ENCODE data around the gene NPLOC4.
"Not testable (repeated sequence)": the region's sequence is repeated elsewhere in the genome, so short reads cannot be mapped to it uniquely, and the experiment has no call there.

Gene NPLOC4

DNA sequence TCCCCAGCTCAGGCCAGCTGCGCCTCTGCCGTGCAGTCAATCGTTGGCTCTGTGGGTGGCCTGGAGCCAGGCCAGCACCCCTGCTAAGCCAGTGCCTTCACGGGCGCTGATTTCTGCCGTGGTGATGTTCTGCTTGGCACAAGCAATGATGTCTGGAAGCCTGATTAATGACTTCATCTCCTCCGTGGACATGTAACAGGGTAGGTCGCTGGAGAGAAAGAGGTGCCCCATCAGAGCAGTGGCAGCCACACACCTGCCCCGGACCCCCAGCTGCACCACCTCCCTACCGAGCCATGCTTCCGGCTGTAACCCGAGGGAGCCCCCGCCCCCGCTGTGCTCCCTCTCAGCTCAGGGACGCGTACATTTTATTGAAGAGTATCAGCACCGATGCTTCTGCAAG, 44.8 kb upstream of the NPLOC4 start (continued):
- TF ChIP-seq, protein P1, sequence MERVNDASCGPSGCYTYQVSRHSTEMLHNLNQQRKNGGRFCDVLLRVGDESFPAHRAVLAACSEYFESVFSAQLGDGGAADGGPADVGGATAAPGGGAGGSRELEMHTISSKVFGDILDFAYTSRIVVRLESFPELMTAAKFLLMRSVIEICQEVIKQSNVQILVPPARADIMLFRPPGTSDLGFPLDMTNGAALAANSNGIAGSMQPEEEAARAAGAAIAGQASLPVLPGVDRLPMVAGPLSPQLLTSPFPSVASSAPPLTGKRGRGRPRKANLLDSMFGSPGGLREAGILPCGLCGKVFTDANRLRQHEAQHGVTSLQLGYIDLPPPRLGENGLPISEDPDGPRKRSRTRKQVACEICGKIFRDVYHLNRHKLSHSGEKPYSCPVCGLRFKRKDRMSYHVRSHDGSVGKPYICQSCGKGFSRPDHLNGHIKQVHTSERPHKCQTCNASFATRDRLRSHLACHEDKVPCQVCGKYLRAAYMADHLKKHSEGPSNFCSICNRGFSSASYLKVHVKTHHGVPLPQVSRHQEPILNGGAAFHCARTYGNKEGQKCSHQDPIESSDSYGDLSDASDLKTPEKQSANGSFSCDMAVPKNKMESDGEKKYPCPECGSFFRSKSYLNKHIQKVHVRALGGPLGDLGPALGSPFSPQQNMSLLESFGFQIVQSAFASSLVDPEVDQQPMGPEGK (tag by site-specific recombination; IDR thresholded peaks at IDR 0.05), result 0 out of 2 replicates have a peak, but pooled peaks have one; percentile 33
- TF ChIP-seq ZNF549 (tag by site-specific recombination; IDR thresholded peaks at IDR 0.05) (no peak), ZFP41 (tag by site-specific recombination; IDR thresholded peaks at IDR 0.05; ENCODE audit: borderline replicate concordance) (no peak)

DNA sequence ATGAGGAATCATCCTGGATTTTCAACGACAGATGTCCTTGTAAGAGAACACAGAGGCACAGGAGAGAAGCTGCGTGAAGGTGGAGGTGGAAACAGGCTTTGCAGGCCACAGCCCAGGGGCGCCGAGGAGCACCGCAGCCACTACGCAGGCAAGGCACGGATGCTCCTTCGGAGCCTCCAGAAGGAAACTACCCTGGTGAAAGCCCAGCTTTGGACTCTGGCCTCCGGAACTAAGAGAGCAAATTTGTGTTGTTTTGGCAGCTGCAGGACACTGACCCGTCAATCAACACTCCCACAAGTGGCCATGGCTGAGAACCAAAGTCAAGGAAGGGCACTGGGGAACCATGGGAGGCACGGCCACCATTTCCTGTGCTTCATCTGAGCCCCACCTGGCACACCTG, 43.2 kb upstream of the NPLOC4 start:
- CTCF ChIA-PET, result interaction anchor here (0.8 kb wide), 1 partner anchor 13 kb away, joined by 3 read pairs; no protein-coding TSS in a partner anchor
- Histone ChIP-seq H3K27ac (ENCODE audit: extremely low read depth, low read depth, low read length) (no peak overlapping the region), H3K36me3 (ENCODE audit: control insufficient read depth in 2 of 2, insufficient read depth in 1 of 2, low read length in 2 of 2) (peaks cover 1 to 23% of the 10 kb centered on the region in 2 experiments; a peak in 2 of 3 replicates)

DNA sequence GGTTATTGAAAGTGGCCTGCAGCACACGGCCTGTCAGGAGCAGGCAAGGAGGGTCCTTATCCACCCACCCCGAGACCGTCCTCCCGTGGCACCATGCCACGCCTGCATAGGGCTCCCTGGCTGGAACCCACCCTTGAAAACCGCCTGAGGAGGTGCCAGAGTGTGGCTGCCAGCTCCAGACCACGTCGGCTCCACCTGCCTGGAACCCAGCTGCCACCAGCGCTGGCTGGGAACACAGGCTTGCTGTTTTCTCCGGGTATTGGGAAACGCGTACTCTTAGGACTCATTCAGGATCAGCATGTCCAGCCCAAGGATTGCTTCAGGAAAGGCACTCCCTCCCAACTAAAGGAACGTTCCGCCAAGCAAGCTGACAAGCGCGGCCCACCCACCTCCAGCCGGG, 40.0 kb upstream of the NPLOC4 start:
- POLR2A ChIA-PET, result interaction anchor here (0.7 to 2.0 kb wide), 2 partner anchors 26 kb away, joined by 4 to 13 read pairs; partner anchors contain the start of gene MRPL12
- no peak overlapping the region for H3K27ac ChIP-seq (ENCODE audit: extremely low read depth, low read depth, low read length)
- no peak overlapping the region for H3K4me3 ChIP-seq (ENCODE audit: low read depth, low read length)
- H3K9me3 ChIP-seq (ENCODE audit: control insufficient read depth, insufficient read depth, low read depth, low read length), result no peaks in the 10 kb centered on the region
- peaks cover 18 to 49% of the 10 kb centered on the region in 2 experiments; a peak in 2 of 3 replicates for H3K36me3 ChIP-seq (ENCODE audit: control insufficient read depth in 2 of 2, insufficient read depth in 1 of 2, low read length in 2 of 2)
- CTCF ChIA-PET, result interaction anchor here (0.6 to 2.6 kb wide), 5 partner anchors 7 to 79 kb away, joined by 3 to 9 read pairs (median 6); partner anchors contain the start of genes ARL16, HGS and MRPL12
- no peak for TF ChIP-seq REPIN1 (tag by site-specific recombination; IDR thresholded peaks at IDR 0.05; ENCODE audit: low read depth)
- TF ChIP-seq ZXDB (tag by site-specific recombination; IDR thresholded peaks at IDR 0.05), result no peak
- TF ChIP-seq ZFP69B (tag by site-specific recombination; IDR thresholded peaks at IDR 0.05), result no peak
- H3K4me1 ChIP-seq (ENCODE audit: control insufficient read depth, insufficient read depth, low read length), result no peaks in the 10 kb centered on the region

More for the DNA sequence above, 43.2 kb upstream of the NPLOC4 start:
- Histone ChIP-seq H3K9me3 (ENCODE audit: control insufficient read depth, insufficient read depth, low read depth, low read length) (no peaks in the 10 kb centered on the region), H3K4me3 (ENCODE audit: low read depth, low read length) (no peak overlapping the region), H3K4me1 (ENCODE audit: control insufficient read depth, insufficient read depth, low read length) (peaks cover 4% of the 10 kb centered on the region)
- POLR2A ChIA-PET, result interaction anchor here (0.7 to 2.9 kb wide), 5 partner anchors 13 to 43 kb away, joined by 3 to 14 read pairs (median 3); partner anchors contain the start of genes CCDC137, MRPL12, NPLOC4 and OXLD1
- TF ChIP-seq SCRT2 (tag by site-specific recombination; IDR thresholded peaks at IDR 0.05) (peak; percentile 42; the same call in 1 of the 2 replicates), IKZF3 (tag by site-specific recombination; IDR thresholded peaks at IDR 0.05) (no peak)

DNA sequence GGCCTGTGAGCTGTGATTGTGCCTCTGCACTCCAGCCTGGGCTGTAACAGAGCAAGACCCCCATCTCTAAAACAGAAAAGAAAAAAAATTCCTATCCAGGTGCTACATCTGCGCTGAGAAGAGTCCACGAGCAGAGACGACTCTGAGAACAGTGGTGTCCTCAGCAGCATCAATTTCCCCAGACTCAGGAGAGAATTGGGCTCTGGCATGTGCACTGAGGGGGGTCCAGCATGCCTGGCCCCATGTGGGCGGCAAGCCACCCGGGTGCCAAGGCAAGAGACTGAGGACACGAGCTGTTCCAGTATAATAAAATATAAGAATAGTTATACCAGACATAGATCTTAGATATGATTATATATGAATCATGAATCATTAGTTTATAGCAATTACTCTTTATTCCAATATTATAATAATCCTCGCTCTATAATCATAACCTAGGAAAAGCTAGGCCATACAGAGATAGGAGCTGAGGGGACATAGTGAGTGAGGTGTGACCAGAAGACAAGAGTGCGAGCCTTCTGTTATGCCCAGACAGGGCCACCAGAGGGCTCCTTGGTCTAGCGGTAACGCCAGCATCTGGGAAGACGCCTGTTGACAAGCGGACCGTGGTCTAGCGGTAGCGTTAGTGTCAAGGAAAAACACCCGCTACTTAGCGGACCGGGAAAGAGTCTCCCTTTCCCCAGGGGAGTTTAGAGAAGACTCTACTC, 38.8 kb upstream of the NPLOC4 start:
- H3K4me1 ChIP-seq (ENCODE audit: control insufficient read depth, insufficient read depth, low read length); H3K4me3 ChIP-seq (ENCODE audit: low read depth, low read length); H3K27ac ChIP-seq (ENCODE audit: extremely low read depth, low read depth, low read length); H3K9me3 ChIP-seq (ENCODE audit: control insufficient read depth, insufficient read depth, low read depth, low read length): not testable (repeated sequence)
- ChIA-PET POLR2A (interaction anchor here (0.6 to 2.7 kb wide), 7 partner anchors 9 to 76 kb away, joined by 3 to 18 read pairs (median 3); partner anchors contain the start of genes ARL16, HGS, MRPL12 and NPLOC4), CTCF (interaction anchor here (0.7 to 2.6 kb wide), 11 partner anchors 9 to 360 kb away, joined by 3 to 9 read pairs (median 6); partner anchors contain the start of genes ARL16, HGS, MRPL12 and SLC25A10)
- 0 out of 2 replicates have a peak, but pooled peaks have one; percentile 10 for TF ChIP-seq GLIS1 (tag by site-specific recombination; IDR thresholded peaks at IDR 0.05)
- TF ChIP-seq ZBTB8A (tag by site-specific recombination; IDR thresholded peaks at IDR 0.05), result 0 out of 2 replicates have a peak, but pooled peaks have one; percentile 30
- peak; percentile 72; the same call in 1 of the 2 replicates for TF ChIP-seq ZNF2 (tag by site-specific recombination; IDR thresholded peaks at IDR 0.05)
- TF ChIP-seq GLIS2 (tag by site-specific recombination; IDR thresholded peaks at IDR 0.05), result peak; percentile 51; the same call in 1 of the 2 replicates
- peak; percentile 41; the same call in 1 of the 2 replicates for TF ChIP-seq ZEB2 (tag by site-specific recombination; IDR thresholded peaks at IDR 0.05)
- TF ChIP-seq, protein P2, sequence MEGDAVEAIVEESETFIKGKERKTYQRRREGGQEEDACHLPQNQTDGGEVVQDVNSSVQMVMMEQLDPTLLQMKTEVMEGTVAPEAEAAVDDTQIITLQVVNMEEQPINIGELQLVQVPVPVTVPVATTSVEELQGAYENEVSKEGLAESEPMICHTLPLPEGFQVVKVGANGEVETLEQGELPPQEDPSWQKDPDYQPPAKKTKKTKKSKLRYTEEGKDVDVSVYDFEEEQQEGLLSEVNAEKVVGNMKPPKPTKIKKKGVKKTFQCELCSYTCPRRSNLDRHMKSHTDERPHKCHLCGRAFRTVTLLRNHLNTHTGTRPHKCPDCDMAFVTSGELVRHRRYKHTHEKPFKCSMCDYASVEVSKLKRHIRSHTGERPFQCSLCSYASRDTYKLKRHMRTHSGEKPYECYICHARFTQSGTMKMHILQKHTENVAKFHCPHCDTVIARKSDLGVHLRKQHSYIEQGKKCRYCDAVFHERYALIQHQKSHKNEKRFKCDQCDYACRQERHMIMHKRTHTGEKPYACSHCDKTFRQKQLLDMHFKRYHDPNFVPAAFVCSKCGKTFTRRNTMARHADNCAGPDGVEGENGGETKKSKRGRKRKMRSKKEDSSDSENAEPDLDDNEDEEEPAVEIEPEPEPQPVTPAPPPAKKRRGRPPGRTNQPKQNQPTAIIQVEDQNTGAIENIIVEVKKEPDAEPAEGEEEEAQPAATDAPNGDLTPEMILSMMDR (tag by site-specific recombination; IDR thresholded peaks at IDR 0.05), result peak; percentile 73
- TF ChIP-seq IKZF3 (tag by site-specific recombination; IDR thresholded peaks at IDR 0.05), result peak; percentile 56; the same call in 1 of the 2 replicates
- peak; percentile 97 for TF ChIP-seq SCRT2 (tag by site-specific recombination; IDR thresholded peaks at IDR 0.05)
- TF ChIP-seq SCRT1 (tag by site-specific recombination; IDR thresholded peaks at IDR 0.05; ENCODE audit: borderline replicate concordance), result peak; percentile 92; the same call in 1 of the 2 replicates
- peak; percentile 71 for TF ChIP-seq ZNF654 (tag by site-specific recombination; IDR thresholded peaks at IDR 0.05; ENCODE audit: low read depth)
- peaks cover 24 to 50% of the 10 kb centered on the region in 2 experiments; a peak in 2 of 3 replicates for H3K36me3 ChIP-seq (ENCODE audit: control insufficient read depth in 2 of 2, insufficient read depth in 1 of 2, low read length in 2 of 2)

Data from HEK293 (cell line).